Smooth muscle cell (in vitro differentiated cells): ENCODE data around the gene TBX18. TPM values are rescaled to one million over a fixed set of nuclear protein-coding genes. Genes with fewer than 3 reads are reported as not detected.

Source experiments
- DNase-seq: peaks from one replicate; lab custom pipeline; 2025; ENCODE audit not compliant: unreplicated experiment; lab: John Stamatoyannopoulos, UW
- H2AFZ ChIP-seq: fragments of 200-600 bp; sonication (generic); 2 replicates; pipeline ENCODE4 v1.6.0; 2016; ENCODE audit warnings: antibody characterized with exemption, low read depth, mild to moderate bottlenecking
- H3F3A ChIP-seq: fragments of 200-600 bp; sonication (generic); 2 replicates; pipeline ENCODE4 v1.6.0; 2017; ENCODE audit warnings: antibody characterized with exemption, low read depth
- H3K27ac ChIP-seq: fragments of 200-600 bp; sonication (generic); 2 replicates; pipeline ENCODE4 v1.5.1; 2016; ENCODE audit warnings: low read depth, mild to moderate bottlenecking
- H3K27me3 ChIP-seq: fragments of 200-600 bp; sonication (generic); 2 replicates; pipeline ENCODE4 v1.6.1; 2016; ENCODE audit warnings: low read depth, mild to moderate bottlenecking
- H3K36me3 ChIP-seq: fragments of 200-600 bp; sonication (generic); 2 replicates; pipeline ENCODE4 v1.5.1; 2016; ENCODE audit warnings: low read depth
- H3K4me1 ChIP-seq: fragments of 200-600 bp; sonication (generic); 2 replicates; pipeline ENCODE4 v1.5.1; 2016; ENCODE audit warnings: low read depth
- H3K4me2 ChIP-seq: fragments of 200-600 bp; sonication (generic); 2 replicates; pipeline ENCODE4 v1.6.0; 2016; ENCODE audit warnings: mild to moderate bottlenecking
- H3K4me3 ChIP-seq: fragments of 200-600 bp; sonication (generic); 2 replicates; pipeline ENCODE4 v1.5.1; 2016; ENCODE audit warnings: mild to moderate bottlenecking
- H3K79me2 ChIP-seq: fragments of 200-600 bp; sonication (generic); 2 replicates; pipeline ENCODE4 v1.6.0; 2016; ENCODE audit warnings: low read depth, mild to moderate bottlenecking
- H3K9ac ChIP-seq: fragments of 200-600 bp; sonication (generic); 2 replicates; pipeline ENCODE4 v1.6.0; 2016; ENCODE audit warnings: low read depth
- H3K9me3 ChIP-seq: fragments of 200-600 bp; sonication (generic); replicated peaks from 2 replicates; pipeline ENCODE4 v1.5.1; 2016; ENCODE audit warnings: low read depth
- H4K20me1 ChIP-seq: fragments of 200-600 bp; sonication (generic); 2 replicates; pipeline ENCODE4 v1.6.0; 2016; ENCODE audit warnings: low read depth
- WGBS: methylation state at CpG from one replicate; pipeline ENCODE4 v1.1.7; 2016; ENCODE audit warnings: low lambda C conversion rate; 5-methylcytosine and 5-hydroxymethylcytosine counted together
- polyA plus RNA-seq: library from polyadenylated mRNA; unstranded; fragments of >200 nt; fragmentation: Nextera tagmentation; extraction: Ambion mirVana; gene quantifications from 2 replicates; pipeline ENCODE4 v1.2.1, GENCODE V29; 2016
- total RNA-seq: library from RNA; depleted of rRNA; stranded (reverse); fragments of >200 nt; gene quantifications from 2 replicates; pipeline ENCODE4 v1.2.3, GENCODE V29; 2014
- TF ChIP-seq, protein P1 (sequence below): fragments of 200-600 bp; sonication (generic); IDR thresholded peaks from 2 replicates; pipeline ENCODE4 v1.5.1; 2017; ENCODE audit warnings: borderline replicate concordance, mild to moderate bottlenecking, antibody characterized with exemption; ENCODE audit not compliant: insufficient read depth, poor library complexity, severe bottlenecking

The TBX18 gene
- total and polyA plus RNA-seq, 2 experiments from 2014 or later, result 0.59 to 2.3 TPM

- H3K9me3 ChIP-seq, result no peaks in the 10 kb centered on the region
- H3K4me1 ChIP-seq, result no peaks in the 10 kb centered on the region
- H3K4me2 ChIP-seq, result no peak overlapping the region
- no peak overlapping the region for H3K4me3 ChIP-seq
- no peak overlapping the region for H2AFZ ChIP-seq
- no peak overlapping the region for H3K9ac ChIP-seq
- 90% methylated on average over 2 of the region's 2 CpGs for WGBS
- no peak for DNase-seq
- H3K27me3 ChIP-seq, result no peaks in the 10 kb centered on the region
- no peaks in the 10 kb centered on the region for H3K79me2 ChIP-seq
- H4K20me1 ChIP-seq, result no peaks in the 10 kb centered on the region
- no peak overlapping the region for H3K27ac ChIP-seq
- no peaks in the 10 kb centered on the region for H3K36me3 ChIP-seq
- TF ChIP-seq, protein P1, sequence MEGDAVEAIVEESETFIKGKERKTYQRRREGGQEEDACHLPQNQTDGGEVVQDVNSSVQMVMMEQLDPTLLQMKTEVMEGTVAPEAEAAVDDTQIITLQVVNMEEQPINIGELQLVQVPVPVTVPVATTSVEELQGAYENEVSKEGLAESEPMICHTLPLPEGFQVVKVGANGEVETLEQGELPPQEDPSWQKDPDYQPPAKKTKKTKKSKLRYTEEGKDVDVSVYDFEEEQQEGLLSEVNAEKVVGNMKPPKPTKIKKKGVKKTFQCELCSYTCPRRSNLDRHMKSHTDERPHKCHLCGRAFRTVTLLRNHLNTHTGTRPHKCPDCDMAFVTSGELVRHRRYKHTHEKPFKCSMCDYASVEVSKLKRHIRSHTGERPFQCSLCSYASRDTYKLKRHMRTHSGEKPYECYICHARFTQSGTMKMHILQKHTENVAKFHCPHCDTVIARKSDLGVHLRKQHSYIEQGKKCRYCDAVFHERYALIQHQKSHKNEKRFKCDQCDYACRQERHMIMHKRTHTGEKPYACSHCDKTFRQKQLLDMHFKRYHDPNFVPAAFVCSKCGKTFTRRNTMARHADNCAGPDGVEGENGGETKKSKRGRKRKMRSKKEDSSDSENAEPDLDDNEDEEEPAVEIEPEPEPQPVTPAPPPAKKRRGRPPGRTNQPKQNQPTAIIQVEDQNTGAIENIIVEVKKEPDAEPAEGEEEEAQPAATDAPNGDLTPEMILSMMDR, result no peak
- H3F3A ChIP-seq, result no peaks in the 10 kb centered on the region
Measured at GRCh38 chr6:84671183-84671582, 93.2 kb downstream of the TBX18 start.

GRCh38 chr6:84669945-84670344 lies 94.5 kb downstream of the TBX18 start:
- Histone ChIP-seq H3K9ac (no peak overlapping the region), H4K20me1 (no peaks in the 10 kb centered on the region), H3K4me1 (no peaks in the 10 kb centered on the region), H3K9me3 (no peaks in the 10 kb centered on the region), H3K4me2 (no peak overlapping the region), H3K27ac (no peak overlapping the region), H3K36me3 (no peaks in the 10 kb centered on the region), H3K27me3 (no peaks in the 10 kb centered on the region), H3K4me3 (no peak overlapping the region), H3F3A (no peaks in the 10 kb centered on the region), H2AFZ (no peak overlapping the region), H3K79me2 (no peaks in the 10 kb centered on the region)
- TF ChIP-seq, protein P1, result no peak
- 95% methylated on average over 3 of the region's 3 CpGs for WGBS
- no peak for DNase-seq

DNA sequence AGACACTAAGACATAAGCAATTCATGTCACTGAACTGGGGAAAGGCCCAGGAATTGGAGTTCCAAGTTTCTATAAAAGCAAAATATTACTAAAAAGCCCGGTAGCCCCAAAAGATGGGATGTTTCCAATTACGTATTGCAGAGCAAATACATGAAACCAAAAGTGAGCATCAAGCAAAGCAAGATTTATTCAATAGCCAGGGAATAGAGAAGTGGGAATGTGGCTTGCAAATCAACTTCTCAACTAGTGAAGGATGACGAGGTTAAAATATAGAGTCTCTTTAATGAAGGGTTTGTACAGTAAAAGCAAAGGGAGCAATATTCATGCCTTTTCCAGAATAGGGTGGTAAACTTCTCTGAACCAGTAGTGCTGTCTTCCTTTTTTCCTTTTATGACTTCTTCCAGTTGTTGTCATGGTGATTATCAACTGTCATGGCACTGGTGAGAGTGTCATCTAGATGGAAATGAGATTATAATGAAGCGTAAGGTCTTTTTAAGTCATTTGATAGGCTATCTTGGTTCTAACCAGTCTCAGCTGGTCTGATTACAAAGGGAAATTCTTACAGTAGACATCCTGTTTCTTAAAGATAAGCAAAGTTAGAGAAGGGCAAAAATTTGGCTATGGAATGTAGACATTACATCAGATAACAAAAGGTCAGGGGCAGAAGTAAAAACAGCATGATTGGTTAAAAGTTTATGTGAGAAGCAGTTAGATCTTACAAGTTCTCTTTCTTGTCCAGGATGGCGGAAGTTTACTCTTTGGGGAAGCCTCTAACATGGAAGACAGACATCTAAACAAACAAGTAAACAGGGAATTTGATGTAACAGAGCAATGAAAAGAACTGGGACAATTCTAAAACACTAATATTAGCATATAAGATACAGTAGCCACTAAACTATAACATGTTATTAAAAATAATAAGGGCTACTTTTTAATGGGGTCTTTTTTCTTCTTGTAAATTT lies 96.9 kb downstream of the TBX18 start:
- Histone ChIP-seq H2AFZ (no peak overlapping the region), H3K9me3 (no peaks in the 10 kb centered on the region), H3K9ac (no peak overlapping the region), H3K27ac (no peak overlapping the region), H3K27me3 (no peaks in the 10 kb centered on the region), H3K36me3 (no peaks in the 10 kb centered on the region), H4K20me1 (no peaks in the 10 kb centered on the region), H3K79me2 (no peaks in the 10 kb centered on the region), H3K4me1 (no peaks in the 10 kb centered on the region), H3K4me3 (no peak overlapping the region), H3K4me2 (no peak overlapping the region), H3F3A (no peaks in the 10 kb centered on the region)
- 82% methylated on average over 5 of the region's 5 CpGs for WGBS
- TF ChIP-seq, protein P1, result no peak
- no peak for DNase-seq
